H1 (cell line): ENCODE results near the gene NPY2R. TPM values are rescaled to one million over a fixed set of nuclear protein-coding genes. Genes with fewer than 3 reads are reported as not detected.

Source experiments
- CTCF ChIA-PET: fragments of 300-600 bp; sonication (Branson Sonifier 250); formaldehyde crosslinking; loops from one replicate; lab custom pipeline; 2021; ENCODE audit not compliant: partially characterized antibody; lab: Charles Lee
- POLR2A ChIA-PET: fragments of 300-600 bp; sonication (Branson Sonifier 250); formaldehyde crosslinking; loops from one replicate; lab custom pipeline; 2021; ENCODE audit warnings: inconsistent platforms; ENCODE audit not compliant: partially characterized antibody; lab: Charles Lee
- DNase-seq, 2 experiments: peaks; one replicate each; pipeline versions ENCODE4 v3.0.0 to v3.0.0-alpha.2; 2010 to 2022; ENCODE audit warnings: low spot score in 2 of 2, low read depth in 1 of 2, mixed read lengths in 1 of 2
- FAIRE-seq: peaks from 2 replicates; lab custom pipeline; 2011; peaks lifted over from hg19 to GRCh38; lab: Jason Lieb, UNC
- H2AFZ ChIP-seq: 2 replicates; pipeline ENCODE4 v1.8.1; 2012; ENCODE audit warnings: low read length, inconsistent platforms
- H2AK5ac ChIP-seq: 2 replicates; pipeline ENCODE4 v1.6.1; 2013; ENCODE audit warnings: low read depth, low read length
- H2BK120ac ChIP-seq: replicated peaks from 2 replicates; pipeline ENCODE3; 2013; ENCODE audit warnings: low read depth, low read length, inconsistent platforms
- H2BK12ac ChIP-seq: 2 replicates; pipeline ENCODE4 v1.6.1; 2013; ENCODE audit warnings: low read depth, low read length
- H2BK15ac ChIP-seq: 2 replicates; pipeline ENCODE4 v1.6.1; 2013; ENCODE audit warnings: low read length
- H2BK20ac ChIP-seq: 2 replicates; pipeline ENCODE4 v1.6.1; 2013; ENCODE audit warnings: low read length
- H2BK5ac ChIP-seq: 2 replicates; pipeline ENCODE4 v1.6.1; 2013; ENCODE audit warnings: low read depth, low read length
- H3K14ac ChIP-seq: 2 replicates; pipeline ENCODE4 v1.6.1; 2013; ENCODE audit warnings: inconsistent platforms; ENCODE audit not compliant: insufficient read length
- H3K18ac ChIP-seq: 2 replicates; pipeline ENCODE4 v1.6.1; 2013; ENCODE audit warnings: low read length; ENCODE audit errors: extremely low read depth
- H3K23ac ChIP-seq: 2 replicates; pipeline ENCODE4 v1.6.1; 2013; ENCODE audit warnings: inconsistent platforms; ENCODE audit not compliant: insufficient read length
- H3K23me2 ChIP-seq: 2 replicates; pipeline ENCODE4 v1.6.1; 2013; ENCODE audit warnings: low read depth, low read length
- H3K27ac ChIP-seq: 2 replicates; pipeline ENCODE4 v1.6.1; 2011; ENCODE audit warnings: low read depth, low read length, inconsistent platforms
- H3K27me3 ChIP-seq, 4 experiments: replicated peaks in 1 of 4; 1 replicate in 1 of 4; 2 replicates in 3 of 4; pipeline versions ENCODE4 v1.6.1 to v1.8.1; 2011 to 2013; ENCODE audit warnings: low read length in 3 of 4, mild to moderate bottlenecking in 3 of 4, inconsistent platforms in 2 of 4, mixed read lengths in 2 of 4, moderate library complexity in 1 of 4; ENCODE audit not compliant: control insufficient read depth in 3 of 4, insufficient read depth in 3 of 4; ENCODE audit errors: extremely low read depth in 1 of 4
- H3K36me3 ChIP-seq, 4 experiments: 2 replicates each; pipeline versions ENCODE4 v1.6.1 to v1.8.1; 2011 to 2013; ENCODE audit warnings: mild to moderate bottlenecking in 4 of 4, low read length in 3 of 4, moderate library complexity in 2 of 4, control low read depth in 1 of 4, inconsistent platforms in 1 of 4; ENCODE audit not compliant: insufficient read depth in 4 of 4, control insufficient read depth in 2 of 4
- H3K4ac ChIP-seq: replicated peaks from 2 replicates; pipeline ENCODE3; 2013; ENCODE audit warnings: low read length, low read depth, mixed read lengths, inconsistent platforms; ENCODE audit not compliant: insufficient read length
- H3K4me1 ChIP-seq, 4 experiments: replicated peaks in 1 of 4; 1 replicate in 1 of 4; 2 replicates in 3 of 4; pipeline versions ENCODE4 v1.6.1 to v1.8.1; 2011 to 2013; ENCODE audit warnings: low read length in 3 of 4, inconsistent platforms in 2 of 4, mixed read lengths in 1 of 4; ENCODE audit not compliant: insufficient read depth in 4 of 4, control insufficient read depth in 3 of 4
- H3K4me2 ChIP-seq, 2 experiments: 2 replicates each; pipeline versions ENCODE4 v1.6.1 to v1.8.1; 2011 to 2013; ENCODE audit warnings: low read depth in 2 of 2, low read length in 2 of 2, control low read depth in 1 of 2, inconsistent platforms in 1 of 2, mild to moderate bottlenecking in 1 of 2; ENCODE audit not compliant: insufficient read depth in 1 of 2
- H3K4me3 ChIP-seq, 4 experiments: fragments of 200-600, 300-600 bp in 1 of 4; sonication (generic), shearing (Covaris generic), sonication (Bioruptor Twin) in 1 of 4; 2 replicates each; pipeline versions ENCODE4 v1.5.1 to v1.8.1; 2011 to 2016; ENCODE audit warnings: low read length in 4 of 4, low read depth in 3 of 4, control low read depth in 2 of 4, inconsistent platforms in 2 of 4, mild to moderate bottlenecking in 2 of 4, mixed read lengths in 1 of 4, moderate library complexity in 1 of 4; ENCODE audit not compliant: insufficient read depth in 2 of 4; ENCODE audit errors: extremely low read depth in 1 of 4
- H3K56ac ChIP-seq: replicated peaks from 2 replicates; pipeline ENCODE3; 2013; ENCODE audit warnings: low read depth, mild to moderate bottlenecking, mixed read lengths, low read length, inconsistent platforms; ENCODE audit not compliant: insufficient read length
- H3K79me1 ChIP-seq: 2 replicates; pipeline ENCODE4 v1.6.1; 2013; ENCODE audit warnings: low read depth, low read length, control low read depth
- H3K79me2 ChIP-seq, 2 experiments: 2 replicates each; pipeline versions ENCODE4 v1.6.1 to v1.8.1; 2012 to 2013; ENCODE audit warnings: low read length in 2 of 2, mild to moderate bottlenecking in 2 of 2, inconsistent platforms in 1 of 2; ENCODE audit not compliant: insufficient read depth in 2 of 2, control insufficient read depth in 1 of 2
- H3K9ac ChIP-seq, 4 experiments: replicated peaks in 1 of 4; 1 replicate in 1 of 4; 2 replicates in 3 of 4; pipeline versions ENCODE4 v1.6.1 to v1.8.1; 2011 to 2013; ENCODE audit warnings: low read depth in 3 of 4, low read length in 3 of 4, control low read depth in 2 of 4, mild to moderate bottlenecking in 2 of 4, moderate library complexity in 2 of 4, inconsistent platforms in 1 of 4; ENCODE audit errors: extremely low read depth in 1 of 4
- H3K9me3 ChIP-seq, 2 experiments: 2 replicates each; pipeline versions ENCODE4 v1.6.1 to v1.8.1; 2012 to 2013; ENCODE audit warnings: mild to moderate bottlenecking in 2 of 2, moderate library complexity in 2 of 2, control low read depth in 1 of 2, inconsistent platforms in 1 of 2, low read depth in 1 of 2, low read length in 1 of 2, mixed read lengths in 1 of 2; ENCODE audit not compliant: insufficient read depth in 2 of 2
- H4K20me1 ChIP-seq, 2 experiments: replicated peaks in 1 of 2; 2 replicates each; pipeline versions ENCODE3 to v1.8.1; 2011 to 2013; ENCODE audit warnings: inconsistent platforms in 2 of 2, low read length in 2 of 2, mild to moderate bottlenecking in 1 of 2; ENCODE audit not compliant: insufficient read depth in 2 of 2, control insufficient read depth in 1 of 2
- H4K5ac ChIP-seq: 2 replicates; pipeline ENCODE4 v1.6.1; 2013; ENCODE audit warnings: low read length, low read depth, mixed read lengths, inconsistent platforms; ENCODE audit not compliant: insufficient read length
- H4K8ac ChIP-seq: 2 replicates; pipeline ENCODE4 v1.8.0; 2013; ENCODE audit warnings: mild to moderate bottlenecking, moderate library complexity, low read length, inconsistent platforms; ENCODE audit not compliant: insufficient read depth; ENCODE audit errors: extremely low read depth
- H4K91ac ChIP-seq: replicated peaks from 2 replicates; pipeline ENCODE3; 2013; ENCODE audit warnings: low read length, mixed read lengths, inconsistent platforms; ENCODE audit not compliant: insufficient read length
- RAD21 ChIP-seq, 2 experiments: IDR thresholded peaks in 1 of 2; conservative IDR thresholded peaks in 1 of 2; 2 replicates each; pipeline ENCODE4 v1.6.1; 2011; ENCODE audit warnings: low read depth in 2 of 2, low read length in 2 of 2, improper control_type of control experiment in 1 of 2, inconsistent platforms in 1 of 2, mild to moderate bottlenecking in 1 of 2, moderate library complexity in 1 of 2
- SIN3A ChIP-seq, 2 experiments: IDR thresholded peaks in 1 of 2; conservative IDR thresholded peaks in 1 of 2; 2 replicates each; pipeline ENCODE4 v1.6.1; 2011 to 2012; ENCODE audit warnings: low read length in 2 of 2, improper control_type of control experiment in 1 of 2, low read depth in 1 of 2, mild to moderate bottlenecking in 1 of 2
- WGBS, 2 experiments: shearing (Covaris generic) in 1 of 2; methylation state at CpG; one replicate each; pipeline versions ENCODE4 v1.1.6 to v1.1.7; 2013 to 2015; ENCODE audit warnings: low lambda C conversion rate in 2 of 2, mixed read lengths in 2 of 2, inconsistent platforms in 1 of 2, low coverage in 1 of 2, missing lambda C conversion rate in 1 of 2; ENCODE audit not compliant: insufficient replicate concordance in 2 of 2, insufficient coverage in 1 of 2, insufficient read length in 1 of 2; ENCODE audit errors: extremely low coverage in 1 of 2, missing lambda C conversion rate in 1 of 2; 5-methylcytosine and 5-hydroxymethylcytosine counted together
- polyA plus RNA-seq, 7 experiments: library from polyadenylated mRNA; depleted of rRNA in 3 of 7; stranded (reverse) in 5 of 7; unstranded in 2 of 7; fragments of >200 nt in 5 of 7; fragments of 200-250 nt in 2 of 7; gene quantifications; 1 replicate in 5 of 7; 2 replicates in 1 of 7; 4 replicates in 1 of 7; pipeline versions ENCODE4 v1.2.1 to v1.2.3, GENCODE V29; 2011 to 2013; ENCODE audit warnings: missing spikeins in 2 of 7, mixed read lengths in 2 of 7
- total RNA-seq: library from RNA; stranded (reverse); fragmentation: NEBNext Ultra II Directional; extraction: Animal tissue kit (Norgen Biotek cat#: 25700); gene quantifications from 2 replicates; pipeline ENCODE4 v1.2.1, GENCODE V29; 2021

NPY2R gene
- total and polyA plus RNA-seq, 2 of the 8 experiments (the other 6 are each of a cell fraction or from before 2014, with no cell fraction given), result 0.09 to 0.41 TPM

DNA sequence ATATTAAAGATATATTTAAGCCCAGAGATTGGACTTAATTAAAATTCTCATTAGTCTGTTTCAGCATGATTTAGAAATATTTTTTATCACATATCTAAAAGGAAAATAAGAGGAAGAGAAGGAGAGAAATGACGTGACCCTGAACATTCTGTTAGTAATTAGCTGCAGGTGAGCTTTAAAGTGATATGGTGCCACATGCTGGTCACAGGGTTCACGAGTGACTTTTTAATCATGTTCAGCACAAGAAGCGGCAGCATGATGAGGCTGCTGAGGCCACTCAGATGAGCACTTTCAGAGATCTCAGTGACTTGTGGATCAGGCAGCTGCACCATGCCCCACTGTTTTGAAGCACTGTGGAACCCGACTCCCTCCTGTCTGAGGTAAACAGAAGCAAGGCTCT is 37.9 kb upstream of the NPY2R start:
- Histone ChIP-seq H2BK15ac (no peak overlapping the region), H3K56ac (no peak overlapping the region), H4K20me1 (no peaks in the 10 kb centered on the region), H4K8ac (no peak overlapping the region), H3K14ac (no peak overlapping the region), H3K79me1 (no peaks in the 10 kb centered on the region), H2AK5ac (no peak overlapping the region), H4K91ac (no peak overlapping the region), H3K27ac (no peak overlapping the region), H3K4me3 (no peak overlapping the region), H3K79me2 (no peaks in the 10 kb centered on the region), H3K4ac (no peak overlapping the region), H3K9ac (no peak overlapping the region), H2BK20ac (no peak overlapping the region), H3K23ac (no peak overlapping the region), H4K5ac (no peak overlapping the region), H2BK12ac (no peak overlapping the region), H3K9me3 (no peaks in the 10 kb centered on the region), H2BK5ac (no peak overlapping the region), H3K4me2 (no peak overlapping the region), H3K36me3 (no peaks in the 10 kb centered on the region), H3K27me3 (no peaks in the 10 kb centered on the region), H3K4me1 (no peaks in the 10 kb centered on the region), H2AFZ (no peak overlapping the region), H3K18ac (no peak overlapping the region), H2BK120ac (no peak overlapping the region), H3K23me2 (no peaks in the 10 kb centered on the region)
- ChIA-PET CTCF (no interaction called here), POLR2A (no interaction called here)
- DNase-seq (no peak), FAIRE-seq (no peak)
- WGBS, 2 experiments, result 86% methylated on average over 4 of the region's 4 CpGs; no CpG with 5 or more reads in 1 of the 2 experiments
- 0 out of 4 replicates have a peak, but pooled peaks of 1 of the 2 experiments have one; percentile 12 for TF ChIP-seq RAD21 (IDR thresholded peaks at IDR 0.05 in 1 of 2, conservative IDR thresholded peaks at IDR 0.05 in 1 of 2; ENCODE audit: low read depth in 2 of 2, low read length in 2 of 2)
- no peak for TF ChIP-seq SIN3A (conservative IDR thresholded peaks at IDR 0.05 in 1 of 2, IDR thresholded peaks at IDR 0.05 in 1 of 2; ENCODE audit: low read depth in 1 of 2, low read length in 2 of 2)
- TF ChIP-seq, all 59 proteins: peak for 1
